HCT116 (cell line): ENCODE measurements around the gene CHODL. TPM values are rescaled to one million over a fixed set of nuclear protein-coding genes. Genes with fewer than 3 reads are reported as not detected.

ENCODE experiments used
- ATAC-seq: fragments of 200-7000 bp; cut with Tn5 transposase; 2 replicates; pipeline ENCODE4 v1.9.1; 2020; ENCODE audit warnings: mild to moderate bottlenecking, moderate library complexity
- BruUV-seq: library from RNA; stranded (reverse); fragments of 400-500 nt; replicated peaks from 2 replicates; lab custom pipeline; 2021; lab: Mats Ljungman, UMichigan
- CTCF ChIA-PET: fragments of 300-600 bp; sonication (Branson Sonifier 250); formaldehyde crosslinking; loops from one replicate; lab custom pipeline; 2021; ENCODE audit warnings: antibody characterized with exemption; lab: Charles Lee
- POLR2A ChIA-PET: fragments of 300-600, 350-600 bp; sonication (Branson Sonifier 250); formaldehyde crosslinking; loops from one replicate; lab custom pipeline; 2021; ENCODE audit warnings: antibody characterized with exemption; lab: Charles Lee
- RAD21 ChIA-PET, 2 experiments: fragments of 300-600 bp; sonication (Branson Sonifier 250); formaldehyde crosslinking; loops; one replicate each; lab custom pipeline; 2023; ENCODE audit warnings: low total read pairs in 2 of 2; ENCODE audit not compliant: uncharacterized antibody in 2 of 2, unreplicated experiment in 2 of 2, low non-redundant PET in 1 of 2; lab: Charles Lee
- DNase-seq: peaks from one replicate; pipeline ENCODE4 v3.0.0-alpha.2; 2010; ENCODE audit warnings: low read depth, low spot score
- H2AFZ ChIP-seq: fragments of 200-600 bp; shearing (Covaris generic), sonication (generic); 2 replicates; pipeline ENCODE4 v1.6.1; 2017; ENCODE audit warnings: low read depth, mixed run types, mixed read lengths, antibody characterized with exemption, low read length; ENCODE audit not compliant: poor library complexity, severe bottlenecking
- H3K27ac ChIP-seq: 2 replicates; pipeline ENCODE4 v1.5.1; 2012; ENCODE audit warnings: low read depth, low read length
- H3K27me3 ChIP-seq: fragments of 200-600 bp; sonication (generic); 2 replicates; pipeline ENCODE4 v1.6.1; 2016; ENCODE audit warnings: mixed run types, low read length, mixed read lengths; ENCODE audit not compliant: insufficient read depth
- H3K36me3 ChIP-seq, 2 experiments: fragments of 200-500 bp in 1 of 2; fragments of 200-600 bp in 1 of 2; sonication (Bioruptor generic) in 1 of 2; sonication (generic) in 1 of 2; 2 replicates each; pipeline versions ENCODE4 v1.5.1 to v1.6.1; 2014 to 2016; ENCODE audit warnings: low read length in 2 of 2, inconsistent platforms in 1 of 2, mixed read lengths in 1 of 2, mixed run types in 1 of 2; ENCODE audit not compliant: insufficient read depth in 2 of 2, control insufficient read depth in 1 of 2
- H3K4me1 ChIP-seq, 2 experiments: fragments of 200-600 bp in 1 of 2; sonication (generic) in 1 of 2; 2 replicates each; pipeline versions ENCODE4 v1.5.1 to v1.6.1; 2012 to 2017; ENCODE audit warnings: low read length in 2 of 2, inconsistent platforms in 1 of 2, mild to moderate bottlenecking in 1 of 2, mixed read lengths in 1 of 2, mixed run types in 1 of 2, moderate library complexity in 1 of 2; ENCODE audit not compliant: insufficient read depth in 2 of 2, control insufficient read depth in 1 of 2
- H3K4me2 ChIP-seq: fragments of 200-600 bp; sonication (generic); 2 replicates; pipeline ENCODE4 v1.6.1; 2017; ENCODE audit warnings: mixed run types, low read length, mixed read lengths
- H3K4me3 ChIP-seq, 2 experiments: fragments of 200-600 bp in 1 of 2; sonication (generic) in 1 of 2; replicated peaks in 1 of 2; 2 replicates each; pipeline ENCODE4 v1.5.1; 2011 to 2016; ENCODE audit warnings: low read length in 2 of 2, control low read depth in 1 of 2, low read depth in 1 of 2, mild to moderate bottlenecking in 1 of 2, mixed read lengths in 1 of 2, mixed run types in 1 of 2
- H3K79me2 ChIP-seq: fragments of 200-600 bp; sonication (generic); 2 replicates; pipeline ENCODE4 v1.6.1; 2017; ENCODE audit warnings: mild to moderate bottlenecking, mixed run types, low read length, moderate library complexity, mixed read lengths; ENCODE audit not compliant: insufficient read depth
- H3K9ac ChIP-seq: fragments of 200-600 bp; sonication (generic); 2 replicates; pipeline ENCODE4 v1.6.1; 2016; ENCODE audit warnings: low read length, mixed read lengths
- H3K9me2 ChIP-seq: fragments of 200-600 bp; sonication (generic), shearing (Covaris generic); 2 replicates; pipeline ENCODE4 v1.6.1; 2017; ENCODE audit warnings: mixed run types, mild to moderate bottlenecking, moderate library complexity; ENCODE audit not compliant: insufficient read depth
- H3K9me3 ChIP-seq, 2 experiments: fragments of 200-500 bp in 1 of 2; fragments of 200-600 bp in 1 of 2; sonication (Bioruptor generic) in 1 of 2; sonication (generic) in 1 of 2; 2 replicates each; pipeline ENCODE4 v1.6.1; 2014 to 2017; ENCODE audit warnings: low read length in 2 of 2, mixed read lengths in 2 of 2, inconsistent platforms in 1 of 2, low read depth in 1 of 2, mild to moderate bottlenecking in 1 of 2, mixed run types in 1 of 2, moderate library complexity in 1 of 2; ENCODE audit not compliant: control insufficient read depth in 1 of 2, insufficient read depth in 1 of 2
- H4K20me1 ChIP-seq: fragments of 200-600 bp; sonication (generic), shearing (Covaris generic); 2 replicates; pipeline ENCODE4 v1.6.1; 2017; ENCODE audit warnings: mixed run types, mild to moderate bottlenecking, moderate library complexity; ENCODE audit not compliant: insufficient read depth
- EGR1 ChIP-seq: IDR thresholded peaks from 2 replicates; pipeline ENCODE4 v1.6.1; 2012; ENCODE audit warnings: low read depth
- ELF1 ChIP-seq: IDR thresholded peaks from 2 replicates; pipeline ENCODE4 v1.6.1; 2012; ENCODE audit warnings: low read depth, borderline replicate concordance
- EZH2 ChIP-seq: fragments of 200-600 bp; sonication (generic); IDR thresholded peaks from 2 replicates; pipeline ENCODE4 v1.6.1; 2017; ENCODE audit warnings: antibody characterized with exemption, mixed run types
- FOSL1 ChIP-seq: IDR thresholded peaks from 2 replicates; pipeline ENCODE4 v1.6.1; 2012; ENCODE audit warnings: low read depth
- JUND ChIP-seq: IDR thresholded peaks from 2 replicates; pipeline ENCODE4 v1.6.1; 2012
- MAX ChIP-seq: IDR thresholded peaks from 2 replicates; pipeline ENCODE4 v1.6.1; 2012
- RAD21 ChIP-seq: IDR thresholded peaks from 2 replicates; pipeline ENCODE4 v1.6.1; 2012; ENCODE audit warnings: low read depth, mild to moderate bottlenecking
- SIN3A ChIP-seq: IDR thresholded peaks from 2 replicates; pipeline ENCODE4 v1.6.1; 2012; ENCODE audit warnings: low read depth
- SP1 ChIP-seq: IDR thresholded peaks from 2 replicates; pipeline ENCODE4 v1.6.1; 2012; ENCODE audit warnings: low read depth
- SRF ChIP-seq: IDR thresholded peaks from 2 replicates; pipeline ENCODE4 v1.6.1; 2012; ENCODE audit warnings: low read depth
- TCF7L2 ChIP-seq: IDR thresholded peaks from 2 replicates; pipeline ENCODE4 v1.7.0; 2011; ENCODE audit warnings: borderline replicate concordance, inconsistent platforms; ENCODE audit not compliant: insufficient read depth, insufficient read length; ENCODE audit errors: extremely low read depth
- ZNF274 ChIP-seq: fragments of 200-500 bp; sonication (Bioruptor generic); IDR thresholded peaks from 2 replicates; pipeline ENCODE4 v1.6.1; 2014; ENCODE audit warnings: mild to moderate bottlenecking, low read depth, low read length, inconsistent platforms
- intact Hi-C: fragments of 100-400 bp; cut with micrococcal nuclease; formaldehyde crosslinking; loops from 2 replicates; pipeline ENCODE4 v1.10.0; 2022
- total RNA-seq: library from RNA; stranded (reverse); gene quantifications from one replicate; pipeline ENCODE4 v1.2.1, GENCODE V29; 2021; ENCODE audit not compliant: unreplicated experiment
- TF ChIP-seq, protein P1 (sequence below), 3 experiments: fragments of 200-600 bp in 1 of 3; sonication (generic) in 1 of 3; IDR thresholded peaks in 2 of 3; conservative IDR thresholded peaks in 1 of 3; 2 replicates each; pipeline ENCODE4 v1.5.1; 2012 to 2017; ENCODE audit warnings: low read depth in 2 of 3, low read length in 2 of 3, antibody characterized with exemption in 1 of 3, borderline replicate concordance in 1 of 3, control low read depth in 1 of 3, mild to moderate bottlenecking in 1 of 3, mixed read lengths in 1 of 3, mixed run types in 1 of 3, moderate library complexity in 1 of 3; ENCODE audit not compliant: insufficient read depth in 1 of 3
- TF ChIP-seq, protein P2 (sequence below): IDR thresholded peaks from 2 replicates; pipeline ENCODE4 v1.6.1; 2012

The CHODL gene
- total RNA-seq, 1 experiment from 2014 or later, result not detected

GRCh38 chr21:18228060-18228739 lies 16.4 kb upstream of the CHODL start:
- no peak for ATAC-seq

More at GRCh38 chr21:18228060-18228739, 16.4 kb upstream of the CHODL start:
- H3K36me3 ChIP-seq, result no peaks in the 10 kb centered on the region
- H3K9ac ChIP-seq, result no peak overlapping the region
- POLR2A ChIA-PET, result no interaction called here
- no peak overlapping the region for H3K27ac ChIP-seq
- H3K4me3 ChIP-seq, result no peak overlapping the region
- intact Hi-C loops, result no loop called here
- no TSS peak for BruUV-seq
- peaks cover 0 to 20% of the 10 kb centered on the region in 2 experiments; a peak in 2 of 4 replicates for H3K9me3 ChIP-seq
- H3K79me2 ChIP-seq, result no peaks in the 10 kb centered on the region
- RAD21 ChIA-PET, result no interaction called here
- H3K4me1 ChIP-seq, result no peaks in the 10 kb centered on the region
- H3K27me3 ChIP-seq, result no peaks in the 10 kb centered on the region
- no peak overlapping the region for H2AFZ ChIP-seq
- H3K9me2 ChIP-seq, result no peaks in the 10 kb centered on the region
- TF ChIP-seq TCF7L2 (no peak), FOSL1 (no peak), JUND (no peak), SP1 (no peak), SIN3A (no peak), SRF (no peak), ELF1 (no peak), RAD21 (no peak), MAX (no peak), EZH2 (no peak), EGR1 (no peak), ZNF274 (no peak)
- TF ChIP-seq, protein P1, sequence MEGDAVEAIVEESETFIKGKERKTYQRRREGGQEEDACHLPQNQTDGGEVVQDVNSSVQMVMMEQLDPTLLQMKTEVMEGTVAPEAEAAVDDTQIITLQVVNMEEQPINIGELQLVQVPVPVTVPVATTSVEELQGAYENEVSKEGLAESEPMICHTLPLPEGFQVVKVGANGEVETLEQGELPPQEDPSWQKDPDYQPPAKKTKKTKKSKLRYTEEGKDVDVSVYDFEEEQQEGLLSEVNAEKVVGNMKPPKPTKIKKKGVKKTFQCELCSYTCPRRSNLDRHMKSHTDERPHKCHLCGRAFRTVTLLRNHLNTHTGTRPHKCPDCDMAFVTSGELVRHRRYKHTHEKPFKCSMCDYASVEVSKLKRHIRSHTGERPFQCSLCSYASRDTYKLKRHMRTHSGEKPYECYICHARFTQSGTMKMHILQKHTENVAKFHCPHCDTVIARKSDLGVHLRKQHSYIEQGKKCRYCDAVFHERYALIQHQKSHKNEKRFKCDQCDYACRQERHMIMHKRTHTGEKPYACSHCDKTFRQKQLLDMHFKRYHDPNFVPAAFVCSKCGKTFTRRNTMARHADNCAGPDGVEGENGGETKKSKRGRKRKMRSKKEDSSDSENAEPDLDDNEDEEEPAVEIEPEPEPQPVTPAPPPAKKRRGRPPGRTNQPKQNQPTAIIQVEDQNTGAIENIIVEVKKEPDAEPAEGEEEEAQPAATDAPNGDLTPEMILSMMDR (IDR thresholded peaks at IDR 0.05 in 2 of 3, conservative IDR thresholded peaks at IDR 0.05 in 1 of 3; ENCODE audit: borderline replicate concordance in 1 of 3, insufficient read depth in 1 of 3, low read depth in 2 of 3, low read length in 2 of 3), result no peak
- TF ChIP-seq, protein P2, sequence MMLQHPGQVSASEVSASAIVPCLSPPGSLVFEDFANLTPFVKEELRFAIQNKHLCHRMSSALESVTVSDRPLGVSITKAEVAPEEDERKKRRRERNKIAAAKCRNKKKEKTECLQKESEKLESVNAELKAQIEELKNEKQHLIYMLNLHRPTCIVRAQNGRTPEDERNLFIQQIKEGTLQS, result no peak
- H4K20me1 ChIP-seq, result no peaks in the 10 kb centered on the region
- CTCF ChIA-PET, result no interaction called here
- no peak for DNase-seq
- H3K4me2 ChIP-seq, result no peak overlapping the region
